ENCODE results near the gene S100A12. TPM values are rescaled to one million over a fixed set of nuclear protein-coding genes. Genes with fewer than 3 reads are reported as not detected.

Gene S100A12
- total and polyA plus RNA-seq, 9 of the 15 experiments (the other 6 are each of a cell fraction or from before 2014, with no cell fraction given) = not detected

- TF ChIP-seq DEAF1 (CRISPR knock-in tag; IDR thresholded peaks at IDR 0.05) (peak; percentile 40; the same call in 1 of the 2 replicates), L3MBTL2 (IDR thresholded peaks at IDR 0.05) (no peak), SMARCA4 (IDR thresholded peaks at IDR 0.05) (peak; percentile 72)
- TF ChIP-seq, protein P1, sequence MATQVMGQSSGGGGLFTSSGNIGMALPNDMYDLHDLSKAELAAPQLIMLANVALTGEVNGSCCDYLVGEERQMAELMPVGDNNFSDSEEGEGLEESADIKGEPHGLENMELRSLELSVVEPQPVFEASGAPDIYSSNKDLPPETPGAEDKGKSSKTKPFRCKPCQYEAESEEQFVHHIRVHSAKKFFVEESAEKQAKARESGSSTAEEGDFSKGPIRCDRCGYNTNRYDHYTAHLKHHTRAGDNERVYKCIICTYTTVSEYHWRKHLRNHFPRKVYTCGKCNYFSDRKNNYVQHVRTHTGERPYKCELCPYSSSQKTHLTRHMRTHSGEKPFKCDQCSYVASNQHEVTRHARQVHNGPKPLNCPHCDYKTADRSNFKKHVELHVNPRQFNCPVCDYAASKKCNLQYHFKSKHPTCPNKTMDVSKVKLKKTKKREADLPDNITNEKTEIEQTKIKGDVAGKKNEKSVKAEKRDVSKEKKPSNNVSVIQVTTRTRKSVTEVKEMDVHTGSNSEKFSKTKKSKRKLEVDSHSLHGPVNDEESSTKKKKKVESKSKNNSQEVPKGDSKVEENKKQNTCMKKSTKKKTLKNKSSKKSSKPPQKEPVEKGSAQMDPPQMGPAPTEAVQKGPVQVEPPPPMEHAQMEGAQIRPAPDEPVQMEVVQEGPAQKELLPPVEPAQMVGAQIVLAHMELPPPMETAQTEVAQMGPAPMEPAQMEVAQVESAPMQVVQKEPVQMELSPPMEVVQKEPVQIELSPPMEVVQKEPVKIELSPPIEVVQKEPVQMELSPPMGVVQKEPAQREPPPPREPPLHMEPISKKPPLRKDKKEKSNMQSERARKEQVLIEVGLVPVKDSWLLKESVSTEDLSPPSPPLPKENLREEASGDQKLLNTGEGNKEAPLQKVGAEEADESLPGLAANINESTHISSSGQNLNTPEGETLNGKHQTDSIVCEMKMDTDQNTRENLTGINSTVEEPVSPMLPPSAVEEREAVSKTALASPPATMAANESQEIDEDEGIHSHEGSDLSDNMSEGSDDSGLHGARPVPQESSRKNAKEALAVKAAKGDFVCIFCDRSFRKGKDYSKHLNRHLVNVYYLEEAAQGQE (IDR thresholded peaks at IDR 0.05; ENCODE audit: borderline replicate concordance) = peak; percentile 64
- TF ChIP-seq, protein P1 (CRISPR knock-in tag; IDR thresholded peaks at IDR 0.05; ENCODE audit: low read depth) = no peak
Measured at GRCh38 chr1:153400244-153400643, 24.8 kb upstream of the S100A12 start (continued).
